AG09309 (cell line): ENCODE results near the gene SLC22A23.

Experiments used
- DNase-seq: peaks from one replicate; pipeline ENCODE4 v3.0.0-alpha.2; 2010; ENCODE audit warnings: low read depth
- H3K4me3 ChIP-seq: 2 replicates; pipeline ENCODE4 v1.5.1; 2011; ENCODE audit warnings: mild to moderate bottlenecking, low read depth, low read length, moderate library complexity; ENCODE audit not compliant: control insufficient read depth
- TF ChIP-seq, protein P1 (sequence below): IDR thresholded peaks from 2 replicates; pipeline ENCODE4 v1.5.1; 2011; ENCODE audit warnings: mild to moderate bottlenecking, low read depth, low read length, inconsistent platforms; ENCODE audit not compliant: insufficient read depth, control insufficient read depth; ENCODE audit errors: missing control alignments

SLC22A23 gene

DNA sequence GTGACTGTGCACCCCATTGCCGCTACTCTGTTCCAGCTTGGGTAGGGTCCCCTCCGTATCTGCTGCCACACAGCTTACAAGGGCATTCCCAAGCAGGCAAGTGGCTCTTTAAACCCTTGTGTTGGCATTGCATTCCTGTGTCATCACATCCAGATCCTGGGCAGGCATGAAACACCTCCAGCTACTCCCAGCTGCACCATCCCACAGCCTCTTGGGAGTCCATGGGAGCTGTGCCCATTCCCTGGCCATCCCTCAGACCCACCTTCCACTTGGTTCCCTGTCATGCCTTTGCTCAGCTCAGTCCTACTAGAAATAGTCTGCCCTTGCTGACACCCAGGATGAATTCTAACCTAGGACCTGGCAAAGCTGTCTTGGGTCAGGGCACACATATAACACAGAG, 110.4 kb downstream of the SLC22A23 start:
- TF ChIP-seq, protein P1, sequence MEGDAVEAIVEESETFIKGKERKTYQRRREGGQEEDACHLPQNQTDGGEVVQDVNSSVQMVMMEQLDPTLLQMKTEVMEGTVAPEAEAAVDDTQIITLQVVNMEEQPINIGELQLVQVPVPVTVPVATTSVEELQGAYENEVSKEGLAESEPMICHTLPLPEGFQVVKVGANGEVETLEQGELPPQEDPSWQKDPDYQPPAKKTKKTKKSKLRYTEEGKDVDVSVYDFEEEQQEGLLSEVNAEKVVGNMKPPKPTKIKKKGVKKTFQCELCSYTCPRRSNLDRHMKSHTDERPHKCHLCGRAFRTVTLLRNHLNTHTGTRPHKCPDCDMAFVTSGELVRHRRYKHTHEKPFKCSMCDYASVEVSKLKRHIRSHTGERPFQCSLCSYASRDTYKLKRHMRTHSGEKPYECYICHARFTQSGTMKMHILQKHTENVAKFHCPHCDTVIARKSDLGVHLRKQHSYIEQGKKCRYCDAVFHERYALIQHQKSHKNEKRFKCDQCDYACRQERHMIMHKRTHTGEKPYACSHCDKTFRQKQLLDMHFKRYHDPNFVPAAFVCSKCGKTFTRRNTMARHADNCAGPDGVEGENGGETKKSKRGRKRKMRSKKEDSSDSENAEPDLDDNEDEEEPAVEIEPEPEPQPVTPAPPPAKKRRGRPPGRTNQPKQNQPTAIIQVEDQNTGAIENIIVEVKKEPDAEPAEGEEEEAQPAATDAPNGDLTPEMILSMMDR = no peak
- no peak overlapping the region for H3K4me3 ChIP-seq

DNA sequence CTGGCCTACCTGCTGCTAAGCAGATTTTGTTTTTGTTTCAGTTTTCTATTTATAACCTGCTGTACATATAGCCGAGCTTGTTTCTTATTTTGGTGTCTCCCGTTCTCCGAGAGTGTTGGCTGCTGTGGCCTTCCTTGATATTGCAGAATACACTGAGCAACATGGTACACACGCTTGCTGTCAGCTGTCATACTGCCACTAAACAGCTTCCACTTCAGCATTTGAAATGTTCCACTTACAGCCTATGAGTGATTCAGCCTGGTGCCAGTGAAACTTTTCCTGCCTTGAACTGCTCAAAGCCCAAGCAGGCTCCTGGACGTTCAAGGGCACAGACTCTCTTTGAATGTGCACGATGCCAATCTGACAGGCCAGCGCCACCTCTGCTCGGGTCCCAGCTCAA, 111.0 kb downstream of the SLC22A23 start:
- no peak for DNase-seq
- H3K4me3 ChIP-seq = no peak overlapping the region
- TF ChIP-seq, protein P1 = no peak

More for the DNA sequence above, 110.4 kb downstream of the SLC22A23 start:
- DNase-seq = no peak

DNA sequence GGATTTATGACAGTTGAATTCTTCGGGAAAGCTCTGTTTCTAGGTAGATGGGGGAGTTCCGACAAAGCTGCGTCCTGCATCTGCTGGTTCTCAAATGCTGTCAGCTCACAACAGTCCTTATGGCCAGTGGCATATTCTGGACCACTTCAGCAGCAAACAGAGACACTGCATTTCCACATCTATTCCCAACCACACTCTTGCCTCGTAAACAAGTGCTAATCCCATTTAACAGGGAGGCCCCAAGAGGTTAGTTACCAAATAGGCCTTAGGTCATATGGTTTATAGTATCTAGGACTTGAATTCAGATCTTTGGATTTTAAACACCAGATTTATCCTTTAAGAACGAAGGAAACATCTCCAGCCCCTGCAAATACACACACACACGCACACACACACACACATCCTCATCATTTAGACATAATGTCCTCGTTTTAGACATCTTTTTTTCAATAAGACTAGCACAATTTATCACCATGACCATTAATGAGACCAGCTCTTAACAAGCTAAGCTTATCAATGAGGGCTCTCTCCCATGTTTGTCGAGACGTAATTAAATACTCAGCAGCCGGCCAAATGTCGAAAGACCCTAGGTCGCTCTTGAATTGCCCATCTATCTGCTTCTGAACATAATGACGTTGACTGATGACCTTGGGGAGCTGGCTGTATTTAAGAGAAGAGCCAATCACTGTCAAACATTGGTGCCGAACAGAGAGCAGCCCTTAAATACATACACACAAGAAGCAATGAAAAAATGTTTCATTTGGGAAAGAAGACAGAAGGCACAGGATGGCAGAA, 113.6 kb downstream of the SLC22A23 start:
- TF ChIP-seq, protein P1 = no peak
- H3K4me3 ChIP-seq = no peak overlapping the region
- no peak for DNase-seq

DNA sequence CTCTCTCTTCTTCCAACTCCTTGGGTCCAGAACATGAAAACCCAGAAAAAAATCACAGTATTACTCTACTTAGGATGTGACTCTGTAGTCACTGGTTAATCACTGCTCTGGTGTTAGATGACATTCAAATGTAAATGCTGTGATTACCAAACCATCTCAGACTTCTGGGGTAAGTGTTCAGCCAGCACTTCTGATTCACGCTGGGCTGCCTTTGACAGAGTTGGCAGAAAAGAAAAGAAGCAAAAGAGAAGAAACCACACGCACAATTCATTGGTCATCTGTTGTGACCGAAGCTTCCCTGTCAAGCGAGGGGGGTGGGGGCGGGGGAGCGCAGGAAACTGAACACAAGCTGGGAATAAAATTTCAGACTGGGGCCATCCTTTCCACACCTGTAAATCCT, 115.4 kb downstream of the SLC22A23 start:
- no peak overlapping the region for H3K4me3 ChIP-seq
- peak; percentile 77 for DNase-seq
- TF ChIP-seq, protein P1 = no peak

DNA sequence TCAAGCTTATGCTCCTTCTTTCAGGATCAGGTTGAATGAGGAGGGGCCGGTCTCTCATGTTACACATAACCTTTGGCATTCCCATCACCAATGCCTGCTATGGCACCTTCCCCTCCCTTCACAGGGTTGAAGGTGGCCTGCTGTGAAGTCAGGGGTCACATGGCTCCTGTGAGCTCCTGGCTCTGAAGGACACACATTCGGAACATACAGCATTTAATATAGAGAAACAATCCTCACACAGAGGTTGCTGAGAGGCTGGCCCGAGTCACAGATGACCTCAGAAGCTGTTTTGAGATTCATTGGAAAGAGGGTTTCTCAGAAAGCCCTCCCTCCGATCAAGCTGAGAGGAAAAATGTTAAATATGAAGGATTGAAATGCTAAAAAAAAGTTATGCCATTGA, 116.0 kb downstream of the SLC22A23 start:
- DNase-seq = no peak
- TF ChIP-seq, protein P1 = no peak
- H3K4me3 ChIP-seq = no peak overlapping the region

DNA sequence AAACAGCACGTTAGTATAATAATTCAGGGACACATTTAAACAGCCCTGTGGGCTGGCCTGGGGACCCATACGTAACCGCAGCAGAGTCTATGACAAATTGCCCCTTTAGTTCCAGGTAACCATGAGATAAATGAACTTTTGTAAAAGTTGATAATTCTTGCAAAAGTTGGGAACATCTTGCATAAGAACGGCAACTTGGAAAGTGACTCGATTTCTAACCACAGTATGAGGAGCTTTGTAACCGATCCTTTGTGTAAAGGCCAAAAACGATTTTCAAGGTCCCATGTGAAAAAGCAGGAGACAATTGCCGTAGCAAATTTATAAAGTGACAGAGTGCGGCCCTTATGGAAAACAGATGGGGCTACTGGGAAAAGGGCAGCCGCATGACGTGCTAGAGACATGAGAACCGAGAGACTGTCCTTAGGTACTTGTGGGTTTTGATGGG, 116.5 kb downstream of the SLC22A23 start:
- H3K4me3 ChIP-seq = no peak overlapping the region
- TF ChIP-seq, protein P1 = no peak
- no peak for DNase-seq
